Measurements from ENCODE around the gene MBNL3. TPM values are rescaled to one million over a fixed set of nuclear protein-coding genes. Genes with fewer than 3 reads are reported as not detected.

MBNL3 gene
- total RNA-seq, 4 donors from 2014 or later, result 13.7 to 59.9 (median 20.3) TPM

DNA sequence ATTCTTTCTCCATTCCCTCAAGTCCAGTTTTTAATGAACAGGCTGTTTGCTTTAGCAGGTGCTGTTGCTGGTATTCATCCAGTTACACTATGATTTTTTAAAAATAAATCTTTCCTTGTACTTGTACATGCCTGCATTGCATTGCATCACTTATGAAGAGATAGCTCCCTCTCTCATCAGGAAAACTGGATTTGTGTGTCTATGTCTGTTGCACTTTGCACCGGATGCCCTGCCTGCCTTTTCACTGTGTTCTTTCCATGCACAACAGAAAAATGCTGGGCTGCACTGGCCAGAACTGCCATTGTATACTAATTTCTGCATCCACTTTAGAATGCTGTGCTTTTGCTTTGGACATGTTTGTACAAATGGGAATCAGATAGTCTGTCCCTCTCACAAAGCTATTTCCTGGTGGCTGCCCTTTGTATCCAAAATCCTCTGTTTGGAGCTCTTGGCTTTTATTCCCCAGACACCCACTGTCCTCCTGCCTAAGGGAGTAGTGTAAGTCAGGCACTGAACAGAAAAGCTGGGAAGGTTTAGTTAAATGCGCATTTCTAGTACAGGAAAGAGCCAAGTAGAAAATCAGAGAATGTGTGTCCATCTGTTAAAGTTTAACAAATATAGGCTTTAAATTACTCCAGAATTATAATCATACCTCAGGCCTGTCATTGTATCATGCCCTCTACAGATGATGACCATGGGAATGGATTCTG, 119.1 kb downstream of the MBNL3 start:
- ATAC-seq (ENCODE audit: low FRiP score), result no peak
- no peak for DNase-seq (ENCODE audit: low spot score)
- no peak for TF ChIP-seq CTCF (IDR thresholded peaks at IDR 0.05)

DNA sequence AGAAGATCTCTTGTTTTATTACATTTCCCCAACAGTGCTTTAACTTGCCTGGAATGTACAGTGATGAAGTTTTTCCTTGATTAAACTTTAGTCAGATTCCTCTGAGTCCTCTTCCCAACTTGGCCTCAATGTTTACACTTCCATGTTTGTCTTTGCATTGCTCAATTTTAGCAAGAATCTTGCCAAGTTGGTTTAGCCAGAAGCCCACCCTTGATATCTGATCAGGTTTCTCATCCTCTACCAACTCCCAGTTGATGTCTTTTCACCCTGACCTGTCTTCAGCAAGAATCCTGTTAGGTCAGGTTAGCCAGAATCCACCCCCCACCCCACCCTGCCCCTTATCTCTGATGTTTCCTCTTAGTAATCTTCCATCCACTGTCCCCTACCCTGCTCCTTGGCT, 120.9 kb downstream of the MBNL3 start:
- ATAC-seq (ENCODE audit: low FRiP score), result no peak
- TF ChIP-seq CTCF (IDR thresholded peaks at IDR 0.05), result no peak
- no peak for DNase-seq (ENCODE audit: low spot score)

DNA sequence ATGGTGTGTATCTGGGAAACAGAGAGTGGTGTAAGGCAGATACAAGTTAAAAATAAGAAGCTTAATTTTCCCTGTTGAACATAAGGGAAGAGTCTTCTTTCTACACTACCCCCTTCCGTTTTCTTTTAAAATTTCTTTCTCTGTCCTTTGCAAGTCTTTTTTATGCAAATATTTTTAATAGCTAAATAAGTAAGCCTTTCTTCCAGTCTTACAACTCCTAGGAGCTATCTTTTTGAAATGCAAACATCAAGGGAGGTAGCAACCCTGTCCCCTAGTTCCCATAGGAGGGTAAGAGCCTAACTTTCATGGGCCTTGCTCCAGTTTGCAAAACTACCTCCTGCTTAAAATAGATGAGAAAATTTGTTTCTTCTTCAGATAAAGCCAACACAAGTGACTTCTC, 121.5 kb downstream of the MBNL3 start:
- DNase-seq (ENCODE audit: low spot score), result no peak
- TF ChIP-seq CTCF (IDR thresholded peaks at IDR 0.05), result no peak
- ATAC-seq (ENCODE audit: low FRiP score), result no peak

DNA sequence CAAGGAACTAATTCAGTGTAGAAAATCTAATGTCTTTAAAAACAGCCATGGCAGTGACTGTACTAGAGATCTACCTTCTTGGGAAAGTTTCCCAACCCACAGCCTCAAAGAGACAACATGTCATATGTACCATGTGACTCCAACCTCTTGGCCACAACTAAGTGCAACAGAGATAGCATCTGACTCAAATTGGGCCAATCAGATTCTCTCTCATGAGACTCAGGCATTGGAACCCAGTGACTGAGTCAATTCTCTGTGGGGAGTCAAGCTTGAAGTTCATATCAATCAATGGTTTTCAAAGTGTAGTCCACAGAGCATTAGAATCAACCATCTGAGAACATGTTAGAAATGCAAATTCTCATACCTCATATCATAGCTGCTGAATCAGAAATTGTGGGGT, 123.3 kb downstream of the MBNL3 start:
- no peak for ATAC-seq (ENCODE audit: low FRiP score)
- TF ChIP-seq CTCF (IDR thresholded peaks at IDR 0.05), result no peak
- DNase-seq (ENCODE audit: low spot score), result no peak

- DNase-seq (ENCODE audit: low spot score), result no peak
These were observed 124.5 kb downstream of the MBNL3 start for GRCh38 chrX:132364313-132364712.

DNA sequence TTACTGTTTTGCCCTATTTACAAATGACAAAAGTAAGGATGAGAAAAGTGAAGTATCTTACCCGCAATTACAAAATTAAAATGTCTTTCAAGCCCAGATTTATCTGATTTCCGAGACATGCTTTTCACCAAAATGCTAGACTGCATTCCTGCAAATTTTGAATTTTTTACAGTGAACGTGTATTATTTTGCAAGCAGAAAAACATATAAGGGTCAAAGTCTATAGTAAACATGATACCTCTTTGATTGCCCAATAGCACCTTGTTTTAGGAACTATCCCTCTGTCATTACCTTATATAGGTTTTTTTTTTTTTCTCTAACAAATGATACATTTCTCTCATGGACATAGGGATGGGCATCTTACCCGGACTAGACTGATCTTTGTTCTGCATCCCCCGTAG, 135.4 kb downstream of the MBNL3 start:
- ATAC-seq (ENCODE audit: low FRiP score) (no peak), DNase-seq (ENCODE audit: low spot score) (no peak)
- no peak for TF ChIP-seq CTCF (IDR thresholded peaks at IDR 0.05)

More at GRCh38 chrX:132364313-132364712, 124.5 kb downstream of the MBNL3 start:
- ATAC-seq (ENCODE audit: low FRiP score), result no peak
- TF ChIP-seq CTCF (IDR thresholded peaks at IDR 0.05), result no peak

GRCh38 chrX:132336172-132336571, 152.7 kb downstream of the MBNL3 start:
- ATAC-seq (ENCODE audit: low FRiP score), result no peak
- no peak for TF ChIP-seq CTCF (IDR thresholded peaks at IDR 0.05)
- no peak for DNase-seq (ENCODE audit: low spot score)
